GM18861 (cell line): Measurements from ENCODE around the gene PTCD1.
"Not testable (repeated sequence)": the region's sequence is repeated elsewhere in the genome, so short reads cannot be mapped to it uniquely, and the experiment has no call there.

ENCODE experiments used
- ATAC-seq: cut with Tn5 transposase; IDR thresholded peaks from one replicate; pipeline ENCODE4 v1.9.1; 2021; ENCODE audit not compliant: unreplicated experiment

The PTCD1 gene

DNA sequence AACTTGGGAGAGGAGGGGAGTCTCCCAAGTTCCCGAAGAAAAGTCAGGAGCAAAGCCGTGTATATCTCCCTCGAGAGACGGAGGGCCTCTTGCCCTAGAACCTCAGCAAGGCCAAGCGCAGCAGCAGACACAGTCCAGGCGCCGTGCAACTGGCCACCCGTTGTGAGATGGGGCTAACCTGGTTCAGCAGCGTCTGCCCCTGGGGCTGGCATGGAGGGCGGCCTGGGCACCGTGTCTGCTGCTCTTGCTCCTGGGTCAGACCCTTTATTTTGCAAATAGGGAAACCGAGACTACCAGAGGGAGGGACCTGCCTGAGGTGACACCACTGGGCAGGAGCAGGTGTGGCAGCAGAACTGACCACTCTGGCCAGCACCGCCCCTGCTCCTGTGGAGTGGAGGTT lies 13.9 kb upstream of the PTCD1 start:
- no peak for ATAC-seq

DNA sequence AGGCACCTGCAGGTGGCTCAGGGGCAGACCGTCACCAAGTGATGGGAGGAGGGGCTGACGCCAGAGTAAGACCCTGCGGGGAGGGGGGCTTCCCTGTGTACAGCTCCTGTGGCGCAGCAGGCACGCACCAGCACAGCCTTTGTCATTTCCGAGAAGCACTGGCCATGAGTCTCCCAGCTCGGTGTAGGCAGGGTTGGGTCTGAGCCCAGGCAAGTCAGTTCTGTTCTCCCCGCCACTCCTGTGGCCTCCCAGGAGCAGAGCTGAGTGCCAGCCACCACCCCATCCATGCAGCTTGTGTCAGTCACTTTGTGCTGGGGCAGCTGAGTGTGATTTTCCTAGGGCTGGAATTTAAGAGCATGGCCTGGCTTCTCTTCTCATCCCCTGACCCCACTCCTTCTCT lies 13.3 kb upstream of the PTCD1 start:
- no peak for ATAC-seq

DNA sequence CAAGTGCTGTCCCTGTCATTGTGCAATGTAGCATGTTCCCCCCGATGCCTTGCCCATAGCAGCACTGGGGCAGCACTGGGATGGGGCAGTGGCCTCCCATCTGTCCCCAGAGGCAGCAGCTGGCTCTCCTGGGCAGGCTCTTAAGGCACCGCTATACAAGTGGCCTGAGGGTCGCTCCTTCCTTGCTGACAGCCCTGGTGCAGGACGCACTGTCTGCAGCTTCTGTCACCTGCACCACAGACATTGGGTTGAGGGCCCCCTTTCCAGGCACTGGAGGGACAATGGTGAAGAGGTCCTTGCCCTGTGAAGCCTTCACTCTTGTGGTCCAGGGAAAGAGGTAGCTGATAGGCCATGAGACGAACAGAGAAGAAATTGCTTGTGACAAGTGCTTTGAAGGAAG lies 10.7 kb upstream of the PTCD1 start:
- no peak for ATAC-seq

DNA sequence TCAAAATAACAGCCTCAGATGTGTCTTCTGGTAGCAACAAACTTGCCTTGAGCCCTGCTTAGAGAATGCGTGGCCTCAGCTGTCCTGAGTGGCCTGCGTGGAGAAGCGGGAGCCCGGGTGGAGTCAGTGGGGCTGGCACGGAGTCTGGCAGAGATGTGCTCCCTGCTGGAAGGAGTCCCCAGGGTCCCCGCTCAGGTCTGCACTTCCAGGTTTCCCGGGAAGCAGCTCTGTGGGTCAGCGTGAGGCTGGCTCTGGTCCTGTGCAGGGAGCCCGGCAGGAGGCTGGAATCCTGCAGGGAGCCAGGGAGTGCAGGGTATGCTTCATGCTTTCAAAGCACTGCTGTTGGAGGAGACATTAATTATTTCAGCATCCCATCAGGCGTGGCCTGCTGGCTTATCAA lies 10.3 kb upstream of the PTCD1 start:
- no peak for ATAC-seq

DNA sequence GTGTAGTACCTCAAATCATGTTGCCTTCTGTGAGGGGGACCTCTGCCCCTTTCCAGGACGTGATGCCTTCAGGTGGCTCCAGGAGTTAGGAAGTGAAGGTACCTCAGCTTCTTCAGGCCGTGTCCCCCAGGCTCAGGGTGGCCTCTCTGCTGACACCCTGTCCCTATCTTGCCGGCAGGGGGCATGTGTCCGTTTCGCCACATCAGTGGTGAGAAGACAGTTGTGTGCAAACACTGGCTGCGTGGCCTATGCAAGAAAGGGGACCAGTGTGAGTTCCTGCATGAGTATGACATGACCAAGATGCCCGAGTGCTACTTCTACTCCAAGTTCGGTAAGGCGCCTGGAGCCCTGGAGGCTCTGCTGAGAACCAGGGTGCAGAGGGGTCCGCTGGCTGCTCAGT lies 9.3 kb upstream of the PTCD1 start:
- no peak for ATAC-seq

DNA sequence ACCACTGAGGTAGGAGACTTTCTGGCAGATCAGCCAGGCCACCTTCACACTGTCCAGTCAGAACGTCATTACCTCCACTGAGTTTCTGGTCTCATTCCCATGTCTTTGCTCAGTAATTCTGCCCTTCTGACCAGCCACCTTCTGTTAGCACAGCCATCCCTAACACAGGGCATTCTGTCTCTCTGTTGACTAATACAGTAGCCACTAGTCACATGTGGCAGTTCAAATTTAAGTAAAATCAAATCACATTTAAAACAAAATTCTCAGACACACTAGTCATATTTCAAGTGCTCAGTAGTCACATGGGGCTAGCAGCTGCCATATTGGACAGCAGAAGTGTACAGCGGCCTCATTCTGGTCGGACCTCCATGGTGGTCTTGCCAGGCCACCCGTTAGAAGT lies 7.5 kb upstream of the PTCD1 start:
- ATAC-seq: no peak

DNA sequence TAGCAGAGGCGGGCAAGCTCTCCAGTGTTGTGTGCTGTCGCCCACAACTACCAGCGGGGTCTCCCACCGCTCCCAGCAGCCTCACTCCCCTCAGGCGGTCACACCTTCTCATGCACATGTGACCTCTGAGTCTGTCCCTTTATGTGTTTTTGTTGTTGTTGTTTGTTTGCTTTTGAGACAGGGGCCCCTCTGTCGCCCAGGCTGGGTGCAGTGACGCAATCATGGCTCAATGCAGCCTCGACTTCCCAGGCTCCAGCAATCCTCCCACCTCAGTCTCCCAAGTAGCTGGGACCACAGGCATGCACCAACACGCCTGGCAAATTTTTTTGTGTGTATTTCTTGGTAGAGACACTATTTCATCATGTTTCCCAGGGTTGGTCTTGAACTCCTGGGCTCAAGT lies 1.6 kb upstream of the PTCD1 start:
- ATAC-seq: no peak

DNA sequence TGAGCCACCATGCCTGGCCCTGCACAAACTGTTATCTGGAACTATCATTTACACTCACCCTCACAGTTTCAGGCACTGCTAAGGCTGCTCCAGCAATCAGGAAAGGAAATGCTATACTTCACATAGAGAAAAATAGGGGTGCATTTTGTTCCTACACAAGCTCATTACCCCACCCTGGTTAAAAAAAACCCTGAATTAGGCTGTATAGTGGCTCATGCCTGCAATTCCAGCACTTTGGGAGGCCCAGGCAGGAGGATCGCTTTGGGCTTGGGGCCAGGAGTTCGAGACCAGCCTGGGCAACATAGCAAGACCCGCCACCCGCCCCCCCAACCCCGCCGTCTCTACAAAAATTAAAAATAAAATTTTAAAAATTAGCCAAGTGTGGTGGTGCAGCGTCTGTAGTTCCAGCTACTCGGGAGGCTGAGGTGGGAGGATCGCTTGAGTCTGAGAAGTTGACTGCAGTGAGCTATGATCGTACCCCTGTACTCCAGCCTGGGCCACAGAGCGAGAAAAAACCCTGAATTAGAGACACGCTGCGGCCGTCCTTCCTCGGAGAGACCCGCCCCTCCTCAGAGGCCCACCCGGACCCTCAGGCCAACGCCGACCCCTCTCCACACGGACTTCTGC lies 539 bp downstream of the PTCD1 start:
- ATAC-seq: no peak

DNA sequence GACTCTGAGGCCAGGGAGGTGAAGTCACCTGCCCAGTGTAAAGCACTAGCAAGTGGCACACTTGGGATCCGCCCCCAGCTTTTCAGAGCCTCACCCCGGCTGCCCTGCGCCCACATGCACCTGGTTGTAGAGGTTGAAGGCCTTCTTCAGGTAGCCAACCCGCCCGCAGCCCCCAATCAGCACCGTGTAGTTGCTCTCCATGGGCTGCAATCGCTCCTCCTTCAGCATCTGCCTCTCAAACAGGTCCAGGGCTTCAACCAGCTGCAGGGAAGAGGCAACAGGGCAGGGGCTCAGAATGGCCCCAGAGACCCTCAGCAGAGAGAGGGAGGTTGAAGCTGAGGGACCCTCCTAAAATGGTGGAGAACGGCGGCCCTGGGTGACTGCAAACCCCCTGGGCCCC lies 5.4 kb downstream of the PTCD1 start:
- ATAC-seq: no peak

DNA sequence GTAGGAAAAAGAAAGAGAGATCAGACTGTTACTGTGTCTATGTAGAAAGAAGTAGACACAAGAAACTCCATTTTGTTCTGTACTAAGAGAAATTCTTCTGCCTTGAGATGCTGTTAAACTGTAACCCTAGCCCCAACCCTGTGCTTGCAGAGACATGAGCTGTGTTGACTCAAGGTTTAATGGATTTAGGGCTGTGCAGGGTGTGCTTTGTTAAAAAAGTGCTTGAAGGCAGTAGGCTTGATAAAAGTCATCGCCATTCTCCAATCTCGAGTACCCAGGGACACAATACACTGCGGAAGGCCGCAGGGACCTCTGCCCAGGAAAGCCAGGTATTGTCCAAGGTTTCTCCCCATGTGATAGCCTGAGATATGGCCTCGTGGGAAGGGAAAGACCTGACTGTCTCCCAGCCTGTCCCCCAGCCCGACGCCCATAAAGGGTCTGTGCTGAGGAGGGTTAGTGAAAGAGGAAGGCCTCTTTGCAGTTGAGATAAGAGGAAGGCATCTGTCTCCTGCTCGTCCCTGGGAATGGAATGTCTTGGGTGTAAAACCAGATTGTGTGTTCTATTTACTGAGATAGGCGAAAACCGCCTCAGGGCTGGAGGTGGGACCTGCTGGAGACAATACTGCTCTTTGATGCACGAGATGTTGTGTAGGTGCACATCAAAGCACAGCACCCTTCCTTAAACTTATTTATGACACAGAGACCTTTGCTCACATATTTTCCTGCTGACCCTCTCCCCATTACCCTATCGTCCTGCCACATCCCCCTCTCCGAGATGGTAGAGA lies 6.7 kb downstream of the PTCD1 start:
- ATAC-seq: not testable (repeated sequence)

DNA sequence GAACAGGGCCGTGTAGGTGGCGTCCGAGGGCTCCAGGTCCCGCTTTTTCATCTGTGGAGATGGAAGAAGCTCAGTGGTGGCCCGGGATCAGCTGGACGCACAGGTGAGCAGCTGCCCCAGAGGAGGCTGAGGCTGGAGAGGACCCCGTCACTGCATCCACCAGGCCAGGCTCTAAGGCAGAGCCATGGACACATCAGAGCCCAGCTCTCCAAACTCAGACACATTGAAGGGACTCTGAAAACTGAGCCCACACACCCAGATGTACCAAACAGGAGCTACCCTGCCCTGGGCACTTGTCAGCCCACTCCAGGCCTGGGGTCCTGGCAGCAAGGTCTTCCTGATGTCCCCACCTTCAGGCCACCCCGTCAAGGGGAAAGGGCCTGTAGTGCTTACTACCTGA lies 8.8 kb downstream of the PTCD1 start:
- ATAC-seq: no peak

DNA sequence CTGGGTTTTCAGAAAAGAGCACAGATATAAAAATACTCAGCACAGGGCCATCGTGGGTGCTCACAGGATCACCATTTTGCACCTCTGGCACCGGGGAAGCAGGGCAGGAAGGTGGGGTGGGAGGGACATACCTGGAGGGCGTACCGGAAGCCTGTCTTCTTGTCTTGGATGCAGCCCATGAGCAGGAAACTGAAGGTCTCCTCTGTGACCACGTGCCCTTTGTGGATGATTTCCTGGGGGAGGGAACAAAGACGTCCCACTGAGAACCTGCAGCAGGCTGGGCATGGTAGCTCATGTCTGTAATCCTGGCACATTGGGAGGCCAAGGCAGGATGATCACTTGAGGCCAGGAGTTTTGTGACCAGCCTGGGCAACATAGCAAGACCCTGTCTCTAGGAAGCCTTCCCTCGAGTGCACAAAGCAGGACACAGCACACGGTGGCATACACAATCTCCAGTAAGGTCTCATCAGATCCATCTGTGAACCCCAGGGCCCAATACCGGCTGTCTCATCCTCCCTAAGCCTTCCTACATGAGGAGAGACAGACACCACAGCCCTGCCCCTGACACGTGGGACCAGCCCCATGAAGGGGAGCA lies 9.5 kb downstream of the PTCD1 start:
- ATAC-seq: no peak

DNA sequence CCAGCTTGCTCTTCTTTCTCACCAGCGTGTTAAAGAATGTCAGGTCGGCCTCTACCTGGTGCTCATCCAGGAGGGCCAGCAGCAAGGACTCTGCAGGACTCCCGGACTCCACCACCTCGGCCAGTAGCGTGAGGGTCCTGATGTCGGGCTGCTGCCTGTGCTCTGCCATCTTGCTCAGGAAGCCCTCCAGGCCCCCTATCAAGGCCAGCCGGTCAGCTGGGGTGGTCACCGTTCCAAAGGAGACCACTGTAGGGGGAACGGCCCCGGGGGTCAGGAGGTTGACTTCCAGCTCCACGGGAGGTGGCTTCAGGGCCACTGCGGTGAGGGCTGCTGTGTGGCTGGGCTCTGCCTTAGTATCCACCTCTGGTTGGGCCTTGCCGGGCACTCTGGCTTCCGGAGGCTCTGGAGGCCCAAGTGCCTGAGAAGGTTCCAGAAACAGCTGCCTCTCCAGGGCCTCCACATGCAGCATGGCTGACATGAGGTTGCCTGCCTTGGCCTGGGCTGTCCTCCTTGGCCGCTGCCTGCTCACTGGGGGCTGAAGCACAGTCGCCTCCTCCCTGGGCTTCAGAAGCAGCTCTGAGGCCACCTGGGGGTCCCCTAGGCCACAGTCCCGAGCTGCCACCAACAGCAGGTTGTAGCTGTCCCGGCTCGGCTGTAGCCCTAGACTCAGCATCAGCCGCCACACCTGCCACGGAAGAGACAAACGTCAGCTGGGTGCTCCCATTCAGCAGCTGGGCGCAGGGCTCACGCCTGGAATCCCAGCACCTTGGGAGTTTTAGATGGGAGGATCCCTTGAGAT lies 13.5 kb downstream of the PTCD1 start:
- ATAC-seq: no peak

DNA sequence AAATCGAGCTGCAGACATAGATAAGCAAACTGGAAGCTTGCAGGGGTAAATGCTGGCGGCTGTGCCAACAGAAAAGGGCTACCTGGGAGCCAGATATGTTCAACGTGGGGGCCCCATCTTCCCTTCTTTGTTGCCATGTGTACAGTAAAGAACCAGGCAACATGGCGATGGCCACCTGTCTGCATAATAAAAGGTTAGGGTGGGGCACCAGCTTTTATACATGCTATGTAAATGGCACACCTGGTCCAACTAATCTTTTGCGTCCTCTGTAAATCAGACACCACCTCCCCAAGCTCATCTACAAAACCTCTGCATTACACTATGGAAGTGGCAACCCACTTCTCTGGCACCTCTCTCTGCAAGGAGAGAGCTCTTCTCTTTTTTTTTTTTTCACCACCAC lies 16.0 kb downstream of the PTCD1 start:
- ATAC-seq: no peak

DNA sequence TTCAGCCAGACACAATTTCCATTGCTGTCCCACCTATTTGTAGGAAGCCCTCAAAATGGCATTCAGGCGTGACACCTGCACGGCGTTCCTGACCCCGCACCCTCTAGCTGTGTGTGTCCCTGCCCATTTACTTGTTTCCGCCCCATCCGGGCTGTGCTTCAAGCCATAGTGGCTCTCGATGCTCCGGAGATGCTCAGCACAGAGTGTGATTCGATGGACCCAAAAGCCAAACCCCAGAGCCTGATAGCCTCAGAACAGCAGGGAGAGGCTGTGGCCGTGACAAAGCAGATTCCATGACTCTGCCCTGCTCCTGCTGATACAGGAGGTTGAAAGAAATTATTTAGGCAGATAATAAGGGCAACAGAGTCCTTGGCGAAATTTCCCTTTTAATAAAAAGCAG lies 16.4 kb downstream of the PTCD1 start:
- ATAC-seq: no peak

DNA sequence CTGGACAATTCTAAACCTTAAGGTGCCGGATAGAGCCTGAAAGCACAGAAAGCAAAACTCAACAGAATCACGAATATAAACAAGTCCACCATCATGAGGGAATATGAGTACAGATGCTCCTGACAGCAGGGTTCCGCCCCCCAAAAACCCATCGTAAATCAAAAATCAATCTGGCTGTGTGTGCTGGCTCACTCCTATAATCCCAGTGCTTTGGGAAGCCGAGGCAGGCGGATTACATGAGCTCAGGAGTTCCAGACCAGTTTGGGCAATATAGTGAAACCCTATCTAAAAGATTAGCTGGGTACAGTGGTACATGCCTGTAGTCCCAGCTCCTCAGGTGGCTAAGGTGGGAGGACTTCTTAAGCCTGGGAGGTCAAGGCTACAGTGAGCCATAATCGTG lies 17.6 kb downstream of the PTCD1 start:
- no peak for ATAC-seq

DNA sequence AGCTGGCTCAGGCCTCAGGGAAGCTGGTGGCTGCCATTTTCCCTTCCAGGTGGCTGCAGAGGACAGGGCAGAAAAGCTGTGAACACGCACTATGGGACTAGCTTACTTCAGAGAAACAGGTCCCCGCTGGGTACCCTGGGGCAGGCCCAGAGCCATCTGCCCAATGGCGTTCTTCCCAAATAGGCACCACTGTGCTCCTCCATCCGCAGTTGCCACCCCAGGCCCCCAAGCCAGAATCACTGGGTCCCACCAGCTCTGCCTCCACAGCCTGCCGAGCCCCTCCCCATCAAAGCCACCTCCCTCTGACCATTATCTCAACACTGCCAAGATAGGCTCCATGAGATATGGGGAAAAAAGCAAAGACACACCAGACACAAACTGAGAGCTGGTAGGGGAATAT lies 18.4 kb downstream of the PTCD1 start:
- ATAC-seq: no peak

DNA sequence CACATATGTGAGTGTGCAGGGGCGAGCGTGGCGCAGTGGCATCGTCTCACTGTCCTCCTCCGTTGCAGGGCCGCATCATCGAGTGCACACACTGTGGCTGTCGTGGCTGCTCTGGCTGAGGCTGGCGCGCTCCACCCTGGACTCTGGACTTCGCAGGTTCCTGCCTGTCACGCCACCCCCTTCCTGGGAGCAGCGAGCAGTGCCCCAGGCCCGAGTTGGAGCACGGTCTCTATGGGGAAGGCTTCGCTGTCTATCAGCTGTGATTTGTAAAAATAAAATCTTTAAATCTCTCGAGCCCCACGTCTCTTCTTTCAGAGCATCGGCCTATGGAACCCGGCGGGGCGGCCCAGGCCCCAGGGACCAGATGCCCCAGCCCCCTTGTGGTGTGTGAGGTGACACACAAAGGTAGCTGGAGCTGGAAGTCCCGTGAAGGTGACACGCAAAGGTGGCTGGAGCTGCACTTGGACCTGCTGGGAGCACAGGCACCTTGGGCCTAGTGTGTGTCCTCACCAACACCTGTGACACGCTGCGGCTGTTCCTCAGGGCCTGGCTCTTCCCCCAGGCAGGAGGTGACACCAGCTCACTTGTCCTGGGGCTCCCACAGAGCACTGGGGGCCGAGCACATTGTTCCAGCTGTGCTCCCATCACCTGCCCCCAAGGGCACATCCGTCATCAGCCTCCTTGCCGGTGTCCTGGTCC lies 19.1 kb downstream of the PTCD1 start:
- ATAC-seq: no peak

DNA sequence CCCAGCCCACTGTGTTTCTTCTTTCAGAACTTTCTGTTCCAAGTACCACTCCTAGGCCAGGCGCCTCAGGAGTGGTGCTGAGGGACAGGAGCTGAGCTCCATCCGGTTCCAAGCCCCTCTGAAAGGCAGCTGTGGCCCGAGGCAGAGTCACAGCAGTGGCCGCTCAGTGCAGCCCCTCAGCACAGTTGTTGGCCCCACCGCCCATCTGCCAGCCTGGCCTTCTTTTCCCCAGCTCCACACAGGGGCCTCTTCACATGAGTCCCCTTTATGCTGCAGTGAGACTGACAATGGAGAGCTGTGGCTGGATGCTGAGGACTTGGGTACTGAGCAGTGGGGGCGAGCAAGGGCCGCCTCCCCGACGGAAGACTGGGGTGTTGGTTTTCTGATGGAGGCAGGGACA lies 20.3 kb downstream of the PTCD1 start:
- ATAC-seq: no peak

DNA sequence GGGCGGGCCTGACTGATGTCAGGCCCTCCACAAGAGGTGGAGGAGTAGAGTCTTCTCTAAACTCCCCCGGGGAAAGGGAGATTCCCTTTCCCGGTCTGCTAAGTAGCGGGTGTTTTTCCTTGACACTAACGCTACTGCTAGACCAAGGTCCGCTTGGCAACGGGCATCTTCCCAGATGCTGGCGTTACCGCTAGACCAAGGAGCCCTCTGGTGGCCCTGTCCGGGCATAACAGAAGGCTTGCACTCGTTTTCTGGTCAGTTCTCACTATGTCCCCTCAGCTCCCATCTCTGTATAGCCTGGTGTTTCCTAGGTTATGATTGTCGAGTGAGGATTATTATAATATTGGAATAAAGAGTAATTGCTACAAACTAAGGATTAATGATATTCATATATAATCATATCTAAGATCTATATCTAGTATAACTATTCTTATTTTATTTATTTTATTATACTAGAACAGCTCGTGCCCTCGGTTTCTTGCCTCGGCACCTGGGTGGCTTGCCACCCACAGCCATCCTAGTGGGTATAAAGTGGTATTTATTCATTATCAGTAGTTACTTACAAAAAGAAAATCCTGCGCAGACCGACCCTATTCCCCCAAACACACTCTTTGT lies 23.0 kb downstream of the PTCD1 start:
- ATAC-seq: not testable (repeated sequence)

DNA sequence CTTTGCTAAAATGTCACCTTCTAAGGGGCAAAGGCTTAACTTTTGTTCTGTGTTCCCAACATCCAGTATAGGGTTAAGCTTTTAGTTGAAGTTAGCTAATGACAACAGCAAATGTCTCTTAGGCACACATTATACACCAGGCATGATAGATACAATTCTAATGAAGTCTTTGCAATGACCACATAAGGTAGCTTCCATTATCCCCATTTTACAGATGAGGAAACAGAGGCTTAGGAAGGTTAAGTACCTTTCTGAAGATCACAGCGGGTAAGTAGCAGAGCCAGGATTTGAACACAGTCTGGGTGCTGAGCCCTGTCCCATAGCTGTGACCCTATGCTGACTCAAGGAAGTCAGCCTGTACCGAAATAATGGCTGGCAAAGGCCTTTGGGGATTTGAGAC lies 28.0 kb downstream of the PTCD1 start:
- no peak for ATAC-seq
